HG02571 (cell line): Measurements from ENCODE around the gene ARMCX5.
A peak's percentile ranks its signal among the peaks of the same experiment; 100 is the strongest.

Source experiments
- ATAC-seq: cut with Tn5 transposase; IDR thresholded peaks from one replicate; pipeline ENCODE4 v1.9.1; 2021; ENCODE audit warnings: mild to moderate bottlenecking, moderate library complexity; ENCODE audit not compliant: unreplicated experiment

The ARMCX5 gene

GRCh38 chrX:102599084-102599950, at the start of gene ARMCX5:
Gene ARMCX5, plus strand, starts transcription at chrX:102599515. Its CDS starts 2,627 bp downstream, at chrX:102602142.
- ATAC-seq, result peak; percentile 77

- no peak for ATAC-seq
These were observed 40.7 kb upstream of the ARMCX5 start for GRCh38 chrX:102558607-102559006.

- ATAC-seq, result no peak
These were observed 38.8 kb upstream of the ARMCX5 start for GRCh38 chrX:102560423-102561068.

- no peak for ATAC-seq
These were observed 18.4 kb upstream of the ARMCX5 start for GRCh38 chrX:102580891-102581290.

- ATAC-seq, result no peak
These were observed 5.9 kb upstream of the ARMCX5 start for GRCh38 chrX:102593367-102593766.

GRCh38 chrX:102599951-102600579, 750 bp downstream of the ARMCX5 start:
- peak; percentile 16 for ATAC-seq

GRCh38 chrX:102604327-102604726, 5.0 kb downstream of the ARMCX5 start:
- ATAC-seq, result no peak

GRCh38 chrX:102606115-102606514, 6.8 kb downstream of the ARMCX5 start:
- no peak for ATAC-seq

- no peak for ATAC-seq
These were observed 11.6 kb downstream of the ARMCX5 start for GRCh38 chrX:102610905-102611304.

- ATAC-seq, result no peak
These were observed 24.8 kb downstream of the ARMCX5 start for GRCh38 chrX:102624105-102624504.

- no peak for ATAC-seq
These were observed 28.3 kb downstream of the ARMCX5 start for GRCh38 chrX:102627640-102628039.

- ATAC-seq, result no peak
These were observed 38.2 kb downstream of the ARMCX5 start for GRCh38 chrX:102637561-102637960.

GRCh38 chrX:102650903-102651241, 51.6 kb downstream of the ARMCX5 start:
- no peak for ATAC-seq

GRCh38 chrX:102651242-102652011, 52.1 kb downstream of the ARMCX5 start, which contains the start of gene GPRASP1:
Gene GPRASP1, plus strand, starts transcription at chrX:102651483. Its CDS starts 2,431 bp downstream, at chrX:102653914.
- no peak for ATAC-seq

GRCh38 chrX:102652031-102652688, 52.8 kb downstream of the ARMCX5 start:
- ATAC-seq, result no peak
